AG09319 (cell line): ENCODE results near the gene IQCN.

ENCODE experiments used
- DNase-seq: peaks from one replicate; pipeline ENCODE4 v3.0.0-alpha.2; 2010; ENCODE audit warnings: low read depth; ENCODE audit errors: extremely low read depth
- CTCF ChIP-seq: IDR thresholded peaks from 2 replicates; pipeline ENCODE4 v1.5.1; 2011; ENCODE audit warnings: low read depth, mild to moderate bottlenecking, inconsistent platforms, low read length, moderate library complexity

The IQCN gene

GRCh38 chr19:18226956-18227780, 47.1 kb downstream of the IQCN start:
- DNase-seq, result no peak
- no peak for TF ChIP-seq CTCF

- no peak for TF ChIP-seq CTCF
- DNase-seq, result no peak
Measured at GRCh38 chr19:18225702-18226468, 48.4 kb downstream of the IQCN start, which contains the start of gene PDE4C. Gene PDE4C, minus strand, starts transcription at chr19:18226438. Its CDS starts 23 bp downstream, at chr19:18226415.

- no peak for TF ChIP-seq CTCF
Measured at GRCh38 chr19:18225355-18225701, 48.9 kb downstream of the IQCN start.

GRCh38 chr19:18224525-18225354, 49.5 kb downstream of the IQCN start:
- no peak for TF ChIP-seq CTCF
- DNase-seq, result peak; percentile 98

More at GRCh38 chr19:18225355-18225701, 48.9 kb downstream of the IQCN start:
- no peak for DNase-seq

GRCh38 chr19:18223860-18224524, 50.3 kb downstream of the IQCN start:
- no peak for TF ChIP-seq CTCF
- DNase-seq, result no peak

GRCh38 chr19:18221815-18222725, 52.2 kb downstream of the IQCN start:
- no peak for TF ChIP-seq CTCF

More at GRCh38 chr19:18221815-18222725, 52.2 kb downstream of the IQCN start:
- no peak for DNase-seq
